ENCODE measurements around the gene NT5M. TPM values are rescaled to one million over a fixed set of nuclear protein-coding genes. Genes with fewer than 3 reads are reported as not detected.

The NT5M gene
- total RNA-seq, 4 donors from 2014 or later, result 1.5 TPM; not detected in 3

DNA sequence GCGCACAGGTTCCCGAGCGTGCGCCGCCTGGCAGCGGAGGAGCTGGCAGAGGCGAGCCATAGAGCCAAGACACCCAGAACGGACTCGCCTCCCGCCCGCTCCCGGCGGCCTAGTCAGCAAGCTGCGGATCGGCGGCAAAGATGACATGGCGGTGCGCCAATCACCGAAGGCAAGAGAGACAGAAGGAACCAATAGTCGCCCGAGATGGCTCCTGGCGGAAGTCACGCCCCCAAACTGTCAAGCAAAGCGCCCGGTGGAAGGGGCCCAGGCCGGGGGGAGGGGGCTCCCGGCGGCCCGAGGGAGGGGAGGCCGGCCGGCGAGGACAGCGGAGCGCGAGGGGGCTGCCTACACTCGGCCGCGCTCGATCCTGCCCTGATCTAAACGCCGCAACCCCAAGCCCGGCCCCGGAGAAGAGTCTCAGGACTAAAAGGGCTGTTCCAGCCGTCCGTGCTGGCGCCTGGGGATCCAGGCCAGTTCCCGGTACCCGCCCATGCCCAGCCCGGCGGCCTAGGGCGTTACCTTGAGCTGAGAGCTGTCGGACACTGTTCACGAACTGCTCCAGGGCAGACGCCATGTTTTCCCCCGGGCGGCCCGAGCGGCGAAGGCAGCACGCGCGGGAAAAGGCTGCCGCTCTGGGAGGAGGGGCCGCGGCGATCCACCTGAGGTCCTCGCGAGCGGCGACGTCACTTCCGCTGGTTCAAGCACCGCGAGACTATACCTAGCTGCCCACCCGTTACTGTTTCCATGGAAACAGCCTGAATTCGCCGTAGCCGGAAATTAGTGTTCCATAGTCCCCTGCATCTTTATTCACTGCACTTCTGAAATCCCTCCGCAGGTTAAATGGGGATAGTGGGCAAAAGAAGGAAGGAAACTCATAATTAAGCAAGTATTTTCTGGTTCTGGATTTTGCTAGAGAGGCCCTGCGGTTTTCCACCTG is 22.3 kb upstream of the NT5M start, which contains the start of gene COPS3:
TSS of gene COPS3 (minus strand) at position 634 of the 937 bp plus-strand sequence. CDS start at position 574, 60 bp downstream.
- TF ChIP-seq, protein P1, sequence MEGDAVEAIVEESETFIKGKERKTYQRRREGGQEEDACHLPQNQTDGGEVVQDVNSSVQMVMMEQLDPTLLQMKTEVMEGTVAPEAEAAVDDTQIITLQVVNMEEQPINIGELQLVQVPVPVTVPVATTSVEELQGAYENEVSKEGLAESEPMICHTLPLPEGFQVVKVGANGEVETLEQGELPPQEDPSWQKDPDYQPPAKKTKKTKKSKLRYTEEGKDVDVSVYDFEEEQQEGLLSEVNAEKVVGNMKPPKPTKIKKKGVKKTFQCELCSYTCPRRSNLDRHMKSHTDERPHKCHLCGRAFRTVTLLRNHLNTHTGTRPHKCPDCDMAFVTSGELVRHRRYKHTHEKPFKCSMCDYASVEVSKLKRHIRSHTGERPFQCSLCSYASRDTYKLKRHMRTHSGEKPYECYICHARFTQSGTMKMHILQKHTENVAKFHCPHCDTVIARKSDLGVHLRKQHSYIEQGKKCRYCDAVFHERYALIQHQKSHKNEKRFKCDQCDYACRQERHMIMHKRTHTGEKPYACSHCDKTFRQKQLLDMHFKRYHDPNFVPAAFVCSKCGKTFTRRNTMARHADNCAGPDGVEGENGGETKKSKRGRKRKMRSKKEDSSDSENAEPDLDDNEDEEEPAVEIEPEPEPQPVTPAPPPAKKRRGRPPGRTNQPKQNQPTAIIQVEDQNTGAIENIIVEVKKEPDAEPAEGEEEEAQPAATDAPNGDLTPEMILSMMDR (IDR thresholded peaks at IDR 0.05), result no peak
- peak; percentile 47 to 67 for TF ChIP-seq POLR2A (IDR thresholded peaks at IDR 0.05)
- Histone ChIP-seq H3K36me3 (no peaks in the 10 kb centered on the region), H3K4me3 (peak within 1 kb of the TSS; percentile 76 to 96 (median 96)), H3K4me1 (peaks cover 3 to 24% (median 13%) of the 10 kb centered on the region in 4 donors), H3K27ac (peak within 1 kb of the TSS; percentile 97 to 98 (median 97)), H3K9me3 (no peaks in the 10 kb centered on the region), H3K27me3 (no peaks in the 10 kb centered on the region)
- DNase-seq, result peak; percentile 97 to 99 (median 99)

GRCh38 chr17:17285951-17286350 is 17.2 kb upstream of the NT5M start:
- H3K9me3 ChIP-seq, result no peaks in the 10 kb centered on the region
- TF ChIP-seq POLR2A (IDR thresholded peaks at IDR 0.05), result no peak
- TF ChIP-seq, protein P1 (IDR thresholded peaks at IDR 0.05), result no peak
- DNase-seq, result peak in 1 of 3 donors; percentile 11
- no peaks in the 10 kb centered on the region for H3K36me3 ChIP-seq
- no peak overlapping the region for H3K27ac ChIP-seq
- no peaks in the 10 kb centered on the region for H3K4me1 ChIP-seq
- no peaks in the 10 kb centered on the region for H3K27me3 ChIP-seq
- H3K4me3 ChIP-seq, result no peak overlapping the region

GRCh38 chr17:17289086-17289485 is 14.1 kb upstream of the NT5M start:
- Histone ChIP-seq H3K4me1 (no peaks in the 10 kb centered on the region), H3K9me3 (no peaks in the 10 kb centered on the region), H3K4me3 (no peak overlapping the region), H3K27me3 (no peaks in the 10 kb centered on the region), H3K27ac (no peak overlapping the region), H3K36me3 (no peaks in the 10 kb centered on the region)
- DNase-seq, result no peak
- no peak for TF ChIP-seq POLR2A (IDR thresholded peaks at IDR 0.05)
- TF ChIP-seq, protein P1 (IDR thresholded peaks at IDR 0.05), result no peak

DNA sequence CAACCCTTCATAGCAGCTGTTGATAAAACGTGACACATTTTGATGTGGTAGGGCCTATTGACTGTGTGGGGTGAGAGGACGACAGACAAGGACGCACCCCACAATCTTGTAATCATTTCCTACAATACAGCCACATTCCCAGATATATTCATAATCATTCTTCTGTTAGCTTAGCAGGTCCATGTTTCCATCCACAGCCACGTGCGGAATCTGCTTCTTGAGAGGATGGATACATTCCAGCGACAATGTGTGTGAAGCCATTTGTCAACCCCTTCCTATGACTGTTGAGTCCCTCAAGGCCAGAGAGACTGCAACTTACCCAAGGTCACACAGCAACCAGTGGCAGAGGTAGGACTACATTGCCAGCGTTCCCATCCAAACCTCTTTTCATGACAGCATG is 13.5 kb upstream of the NT5M start:
- no peaks in the 10 kb centered on the region for H3K36me3 ChIP-seq
- TF ChIP-seq POLR2A (IDR thresholded peaks at IDR 0.05), result no peak
- TF ChIP-seq, protein P1 (IDR thresholded peaks at IDR 0.05), result no peak
- H3K27me3 ChIP-seq, result no peaks in the 10 kb centered on the region
- H3K4me1 ChIP-seq, result no peaks in the 10 kb centered on the region
- no peak overlapping the region for H3K4me3 ChIP-seq
- no peaks in the 10 kb centered on the region for H3K9me3 ChIP-seq
- H3K27ac ChIP-seq, result no peak overlapping the region
- peak in 1 of 3 donors; percentile 1 for DNase-seq

DNA sequence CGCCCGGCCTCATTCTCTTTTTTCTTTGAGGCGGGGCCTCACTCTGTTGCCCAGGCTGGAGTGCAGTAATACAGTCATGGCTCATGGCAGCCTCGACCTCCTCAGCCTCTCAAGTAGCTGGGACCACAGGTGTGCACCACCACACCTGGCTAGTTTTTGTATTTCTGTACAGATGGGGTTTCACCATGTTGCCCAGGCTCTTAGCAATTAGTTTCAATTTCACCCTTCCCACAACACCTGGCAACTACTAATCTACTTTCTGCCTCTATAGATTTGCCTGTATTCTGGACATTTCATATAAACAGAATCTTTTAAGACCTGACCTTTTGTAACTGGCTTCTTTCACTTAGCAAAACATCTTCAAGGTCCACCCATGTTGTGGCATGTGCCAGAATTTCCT is 8.0 kb upstream of the NT5M start:
- Histone ChIP-seq H3K36me3 (no peaks in the 10 kb centered on the region), H3K4me3 (no peak overlapping the region), H3K9me3 (no peaks in the 10 kb centered on the region), H3K27me3 (no peaks in the 10 kb centered on the region), H3K27ac (no peak overlapping the region), H3K4me1 (no peaks in the 10 kb centered on the region)
- TF ChIP-seq, protein P1 (IDR thresholded peaks at IDR 0.05), result no peak
- TF ChIP-seq POLR2A (IDR thresholded peaks at IDR 0.05), result no peak
- DNase-seq, result no peak

All from Peyer's patch (tissue), 4 donors.